ENCODE results near the gene SINHCAF.

GRCh38 chr12:31298515-31298910, 27.4 kb downstream of the SINHCAF start:
- TF ChIP-seq CTCF (IDR thresholded peaks at IDR 0.05) = no peak
- no peak for TF ChIP-seq POLR2A (IDR thresholded peaks at IDR 0.05)
